ENCODE measurements around the gene PTPRG.

The PTPRG gene

GRCh38 chr3:62013951-62014350 lies 452.6 kb downstream of the PTPRG start:
- Histone ChIP-seq H3K4me1 (ENCODE audit: control insufficient read depth, insufficient read depth, low read length) (no peaks in the 10 kb centered on the region), H3K4me3 (ENCODE audit: low read depth, low read length) (no peak overlapping the region), H3K36me3 (ENCODE audit: control insufficient read depth, insufficient read depth, low read length) (no peaks in the 10 kb centered on the region), H3K27me3 (ENCODE audit: control insufficient read depth, insufficient read depth, low read length) (no peaks in the 10 kb centered on the region), H3K9ac (ENCODE audit: low read depth, low read length) (no peak overlapping the region), H3K9me3 (ENCODE audit: control insufficient read depth, insufficient read depth, low read length) (no peaks in the 10 kb centered on the region)

- Histone ChIP-seq H3K36me3 (ENCODE audit: control insufficient read depth, insufficient read depth, low read length) (no peaks in the 10 kb centered on the region), H3K4me1 (ENCODE audit: control insufficient read depth, insufficient read depth, low read length) (no peaks in the 10 kb centered on the region), H3K4me3 (ENCODE audit: low read depth, low read length) (no peak overlapping the region), H3K9ac (ENCODE audit: low read depth, low read length) (no peak overlapping the region), H3K9me3 (ENCODE audit: control insufficient read depth, insufficient read depth, low read length) (no peaks in the 10 kb centered on the region), H3K27me3 (ENCODE audit: control insufficient read depth, insufficient read depth, low read length) (no peaks in the 10 kb centered on the region)
Measured at GRCh38 chr3:62015111-62015510, 453.7 kb downstream of the PTPRG start.

GRCh38 chr3:62019906-62020305 lies 458.5 kb downstream of the PTPRG start:
- Histone ChIP-seq H3K36me3 (ENCODE audit: control insufficient read depth, insufficient read depth, low read length) (no peaks in the 10 kb centered on the region), H3K4me3 (ENCODE audit: low read depth, low read length) (no peak overlapping the region), H3K9ac (ENCODE audit: low read depth, low read length) (no peak overlapping the region), H3K27me3 (ENCODE audit: control insufficient read depth, insufficient read depth, low read length) (no peaks in the 10 kb centered on the region), H3K9me3 (ENCODE audit: control insufficient read depth, insufficient read depth, low read length) (no peaks in the 10 kb centered on the region), H3K4me1 (ENCODE audit: control insufficient read depth, insufficient read depth, low read length) (peaks cover 3% of the 10 kb centered on the region)

- H3K27me3 ChIP-seq (ENCODE audit: control insufficient read depth, insufficient read depth, low read length): no peaks in the 10 kb centered on the region
- no peaks in the 10 kb centered on the region for H3K9me3 ChIP-seq (ENCODE audit: control insufficient read depth, insufficient read depth, low read length)
- H3K9ac ChIP-seq (ENCODE audit: low read depth, low read length): no peak overlapping the region
- peaks cover 3% of the 10 kb centered on the region for H3K4me1 ChIP-seq (ENCODE audit: control insufficient read depth, insufficient read depth, low read length)
- H3K4me3 ChIP-seq (ENCODE audit: low read depth, low read length): no peak overlapping the region
- no peaks in the 10 kb centered on the region for H3K36me3 ChIP-seq (ENCODE audit: control insufficient read depth, insufficient read depth, low read length)
Measured at GRCh38 chr3:62020706-62021105, 459.3 kb downstream of the PTPRG start.

GRCh38 chr3:62022312-62022711 lies 460.9 kb downstream of the PTPRG start:
- Histone ChIP-seq H3K4me3 (ENCODE audit: low read depth, low read length) (no peak overlapping the region), H3K9me3 (ENCODE audit: control insufficient read depth, insufficient read depth, low read length) (no peaks in the 10 kb centered on the region), H3K36me3 (ENCODE audit: control insufficient read depth, insufficient read depth, low read length) (no peaks in the 10 kb centered on the region), H3K4me1 (ENCODE audit: control insufficient read depth, insufficient read depth, low read length) (peaks cover 3% of the 10 kb centered on the region), H3K9ac (ENCODE audit: low read depth, low read length) (no peak overlapping the region), H3K27me3 (ENCODE audit: control insufficient read depth, insufficient read depth, low read length) (no peaks in the 10 kb centered on the region)

GRCh38 chr3:62024882-62025281 lies 463.5 kb downstream of the PTPRG start:
- Histone ChIP-seq H3K36me3 (ENCODE audit: control insufficient read depth, insufficient read depth, low read length) (no peaks in the 10 kb centered on the region), H3K4me3 (ENCODE audit: low read depth, low read length) (no peak overlapping the region), H3K27me3 (ENCODE audit: control insufficient read depth, insufficient read depth, low read length) (no peaks in the 10 kb centered on the region), H3K9ac (ENCODE audit: low read depth, low read length) (no peak overlapping the region), H3K4me1 (ENCODE audit: control insufficient read depth, insufficient read depth, low read length) (peaks cover 3% of the 10 kb centered on the region), H3K9me3 (ENCODE audit: control insufficient read depth, insufficient read depth, low read length) (no peaks in the 10 kb centered on the region)

GRCh38 chr3:62025913-62026312 lies 464.5 kb downstream of the PTPRG start:
- H3K9ac ChIP-seq (ENCODE audit: low read depth, low read length): no peak overlapping the region
- H3K4me3 ChIP-seq (ENCODE audit: low read depth, low read length): no peak overlapping the region
- no peaks in the 10 kb centered on the region for H3K27me3 ChIP-seq (ENCODE audit: control insufficient read depth, insufficient read depth, low read length)
- no peaks in the 10 kb centered on the region for H3K36me3 ChIP-seq (ENCODE audit: control insufficient read depth, insufficient read depth, low read length)
- H3K9me3 ChIP-seq (ENCODE audit: control insufficient read depth, insufficient read depth, low read length): no peaks in the 10 kb centered on the region
- peaks cover 3% of the 10 kb centered on the region for H3K4me1 ChIP-seq (ENCODE audit: control insufficient read depth, insufficient read depth, low read length)

GRCh38 chr3:62027241-62027640 lies 465.9 kb downstream of the PTPRG start:
- Histone ChIP-seq H3K27me3 (ENCODE audit: control insufficient read depth, insufficient read depth, low read length) (no peaks in the 10 kb centered on the region), H3K9me3 (ENCODE audit: control insufficient read depth, insufficient read depth, low read length) (no peaks in the 10 kb centered on the region), H3K36me3 (ENCODE audit: control insufficient read depth, insufficient read depth, low read length) (no peaks in the 10 kb centered on the region), H3K4me1 (ENCODE audit: control insufficient read depth, insufficient read depth, low read length) (peaks cover 3% of the 10 kb centered on the region), H3K4me3 (ENCODE audit: low read depth, low read length) (no peak overlapping the region), H3K9ac (ENCODE audit: low read depth, low read length) (no peak overlapping the region)

- Histone ChIP-seq H3K27me3 (ENCODE audit: control insufficient read depth, insufficient read depth, low read length) (no peaks in the 10 kb centered on the region), H3K9ac (ENCODE audit: low read depth, low read length) (no peak overlapping the region), H3K4me3 (ENCODE audit: low read depth, low read length) (no peak overlapping the region), H3K36me3 (ENCODE audit: control insufficient read depth, insufficient read depth, low read length) (no peaks in the 10 kb centered on the region), H3K4me1 (ENCODE audit: control insufficient read depth, insufficient read depth, low read length) (peaks cover 3% of the 10 kb centered on the region), H3K9me3 (ENCODE audit: control insufficient read depth, insufficient read depth, low read length) (no peaks in the 10 kb centered on the region)
Measured at GRCh38 chr3:62027796-62028195, 466.4 kb downstream of the PTPRG start.

GRCh38 chr3:62028236-62028635 lies 466.9 kb downstream of the PTPRG start:
- H3K27me3 ChIP-seq (ENCODE audit: control insufficient read depth, insufficient read depth, low read length): no peaks in the 10 kb centered on the region
- H3K4me1 ChIP-seq (ENCODE audit: control insufficient read depth, insufficient read depth, low read length): peaks cover 1% of the 10 kb centered on the region
- no peaks in the 10 kb centered on the region for H3K36me3 ChIP-seq (ENCODE audit: control insufficient read depth, insufficient read depth, low read length)
- H3K4me3 ChIP-seq (ENCODE audit: low read depth, low read length): no peak overlapping the region
- H3K9ac ChIP-seq (ENCODE audit: low read depth, low read length): no peak overlapping the region
- H3K9me3 ChIP-seq (ENCODE audit: control insufficient read depth, insufficient read depth, low read length): no peaks in the 10 kb centered on the region

GRCh38 chr3:62032738-62033137 lies 471.4 kb downstream of the PTPRG start:
- H3K9me3 ChIP-seq (ENCODE audit: control insufficient read depth, insufficient read depth, low read length): no peaks in the 10 kb centered on the region
- no peaks in the 10 kb centered on the region for H3K27me3 ChIP-seq (ENCODE audit: control insufficient read depth, insufficient read depth, low read length)
- H3K9ac ChIP-seq (ENCODE audit: low read depth, low read length): no peak overlapping the region
- H3K36me3 ChIP-seq (ENCODE audit: control insufficient read depth, insufficient read depth, low read length): no peaks in the 10 kb centered on the region
- no peak overlapping the region for H3K4me3 ChIP-seq (ENCODE audit: low read depth, low read length)
- H3K4me1 ChIP-seq (ENCODE audit: control insufficient read depth, insufficient read depth, low read length): no peaks in the 10 kb centered on the region

GRCh38 chr3:62035402-62036057 lies 474.2 kb downstream of the PTPRG start:
- Histone ChIP-seq H3K9me3 (ENCODE audit: control insufficient read depth, insufficient read depth, low read length) (no peaks in the 10 kb centered on the region), H3K9ac (ENCODE audit: low read depth, low read length) (no peak overlapping the region), H3K36me3 (ENCODE audit: control insufficient read depth, insufficient read depth, low read length) (no peaks in the 10 kb centered on the region), H3K4me1 (ENCODE audit: control insufficient read depth, insufficient read depth, low read length) (no peaks in the 10 kb centered on the region), H3K4me3 (ENCODE audit: low read depth, low read length) (no peak overlapping the region), H3K27me3 (ENCODE audit: control insufficient read depth, insufficient read depth, low read length) (no peaks in the 10 kb centered on the region)
